Mucosa of rectum (tissue), 2 donors: Measurements from ENCODE around the gene FAM50A.
A peak's percentile ranks its signal among the peaks of the same experiment; 100 is the strongest.

ENCODE experiments used
- H3K27ac ChIP-seq, 2 donors: one replicate each; pipeline ENCODE4 v1.7.0; 2013; ENCODE audit warnings: inconsistent platforms in 2 of 2, low read depth in 2 of 2, low read length in 2 of 2
- H3K27me3 ChIP-seq, 2 donors: one replicate each; pipeline ENCODE4 v1.7.0; 2013; ENCODE audit warnings: low read length in 2 of 2; ENCODE audit not compliant: control insufficient read depth in 2 of 2, insufficient read depth in 2 of 2
- H3K36me3 ChIP-seq, 2 donors: one replicate each; pipeline ENCODE4 v1.7.0; 2013; ENCODE audit warnings: low read length in 2 of 2; ENCODE audit not compliant: control insufficient read depth in 2 of 2, insufficient read depth in 2 of 2
- H3K4me1 ChIP-seq, 2 donors: one replicate each; pipeline ENCODE4 v1.7.0; 2013; ENCODE audit warnings: low read length in 2 of 2, mild to moderate bottlenecking in 1 of 2; ENCODE audit not compliant: control insufficient read depth in 2 of 2, insufficient read depth in 2 of 2
- H3K4me3 ChIP-seq, 2 donors: one replicate each; pipeline ENCODE4 v1.7.0; 2013; ENCODE audit warnings: low read length in 2 of 2
- H3K9ac ChIP-seq, 2 donors: one replicate each; pipeline ENCODE4 v1.7.0; 2013; ENCODE audit warnings: low read length in 2 of 2, low read depth in 1 of 2, mild to moderate bottlenecking in 1 of 2
- H3K9me3 ChIP-seq, 2 donors: one replicate each; pipeline ENCODE4 v1.7.0; 2013; ENCODE audit warnings: low read length in 2 of 2; ENCODE audit not compliant: control insufficient read depth in 2 of 2
- donor health status: healthy.
- donor health status: Normal muscosa, but diverticular disease.

FAM50A gene

GRCh38 chrX:154448484-154448883 is 4.5 kb downstream of the FAM50A start:
- H3K9ac ChIP-seq: no peak overlapping the region
- H3K9me3 ChIP-seq: no peaks in the 10 kb centered on the region
- no peak overlapping the region for H3K4me3 ChIP-seq
- H3K4me1 ChIP-seq: peaks cover 7 to 10% of the 10 kb centered on the region in 2 donors
- H3K27ac ChIP-seq: no peak overlapping the region
- H3K36me3 ChIP-seq: peaks cover 9 to 16% of the 10 kb centered on the region in 2 donors
- H3K27me3 ChIP-seq: no peaks in the 10 kb centered on the region

- H3K9me3 ChIP-seq: no peaks in the 10 kb centered on the region
- no peak overlapping the region for H3K4me3 ChIP-seq
- peaks cover 9 to 16% of the 10 kb centered on the region in 2 donors for H3K36me3 ChIP-seq
- H3K9ac ChIP-seq: no peak overlapping the region
- peaks cover 4 to 8% of the 10 kb centered on the region in 2 donors for H3K4me1 ChIP-seq
- no peaks in the 10 kb centered on the region for H3K27me3 ChIP-seq
- H3K27ac ChIP-seq: no peak overlapping the region
Measured at GRCh38 chrX:154449618-154450017, 5.7 kb downstream of the FAM50A start.

- H3K27me3 ChIP-seq: no peaks in the 10 kb centered on the region
- H3K4me3 ChIP-seq: no peak overlapping the region
- H3K36me3 ChIP-seq: peaks cover 9 to 16% of the 10 kb centered on the region in 2 donors
- H3K9ac ChIP-seq: no peak overlapping the region
- H3K27ac ChIP-seq: no peak overlapping the region
- no peaks in the 10 kb centered on the region for H3K9me3 ChIP-seq
- peaks cover 0 to 2% of the 10 kb centered on the region in 2 donors for H3K4me1 ChIP-seq
Measured at GRCh38 chrX:154450312-154450711, 6.4 kb downstream of the FAM50A start.

- Histone ChIP-seq H3K9me3 (no peaks in the 10 kb centered on the region), H3K4me1 (no peaks in the 10 kb centered on the region), H3K4me3 (no peak overlapping the region), H3K36me3 (peaks cover 5 to 16% of the 10 kb centered on the region in 2 donors), H3K27ac (no peak overlapping the region), H3K27me3 (no peaks in the 10 kb centered on the region), H3K9ac (no peak overlapping the region)
Measured at GRCh38 chrX:154452823-154453222, 8.9 kb downstream of the FAM50A start.

- Histone ChIP-seq H3K36me3 (peaks cover 0 to 6% of the 10 kb centered on the region in 2 donors), H3K27me3 (no peaks in the 10 kb centered on the region), H3K4me3 (peak overlapping the region; percentile 59 to 61), H3K9ac (peak overlapping the region; percentile 43 to 47), H3K9me3 (no peaks in the 10 kb centered on the region), H3K4me1 (peaks cover 5 to 6% of the 10 kb centered on the region in 2 donors), H3K27ac (peak overlapping the region in 1 of 2 donors; percentile 38)
Measured at GRCh38 chrX:154457491-154458115, 13.7 kb downstream of the FAM50A start.

- Histone ChIP-seq H3K9ac (peak within 1 kb of the TSS; percentile 56 to 79), H3K9me3 (no peaks in the 10 kb centered on the region), H3K36me3 (peaks cover 0 to 6% of the 10 kb centered on the region in 2 donors), H3K27ac (peak within 1 kb of the TSS; percentile 38 to 41), H3K4me1 (peaks cover 5 to 6% of the 10 kb centered on the region in 2 donors), H3K27me3 (no peaks in the 10 kb centered on the region), H3K4me3 (peak within 1 kb of the TSS; percentile 59 to 67)
Measured at GRCh38 chrX:154458116-154458953, 14.4 kb downstream of the FAM50A start, which contains the start of gene PLXNA3. PLXNA3 (plus strand) TSS chrX:154458281; CDS start chrX:154460184, 1,903 bp downstream.

- Histone ChIP-seq H3K27ac (peak overlapping the region; percentile 32 to 41), H3K9ac (peak overlapping the region; percentile 56 to 79), H3K36me3 (peaks cover 0 to 6% of the 10 kb centered on the region in 2 donors), H3K4me1 (peaks cover 5 to 6% of the 10 kb centered on the region in 2 donors), H3K4me3 (peak overlapping the region; percentile 54 to 67), H3K9me3 (no peaks in the 10 kb centered on the region), H3K27me3 (no peaks in the 10 kb centered on the region)
Measured at GRCh38 chrX:154458954-154459778, 15.2 kb downstream of the FAM50A start.

GRCh38 chrX:154459832-154460231 is 15.9 kb downstream of the FAM50A start:
- Histone ChIP-seq H3K9ac (peak overlapping the region in 1 of 2 donors; percentile 21), H3K4me1 (peaks cover 5 to 6% of the 10 kb centered on the region in 2 donors), H3K27ac (no peak overlapping the region), H3K36me3 (peaks cover 0 to 11% of the 10 kb centered on the region in 2 donors), H3K4me3 (no peak overlapping the region), H3K27me3 (no peaks in the 10 kb centered on the region), H3K9me3 (no peaks in the 10 kb centered on the region)

GRCh38 chrX:154460326-154460725 is 16.4 kb downstream of the FAM50A start:
- no peaks in the 10 kb centered on the region for H3K9me3 ChIP-seq
- H3K27me3 ChIP-seq: no peaks in the 10 kb centered on the region
- peaks cover 5 to 6% of the 10 kb centered on the region in 2 donors for H3K4me1 ChIP-seq
- no peak overlapping the region for H3K27ac ChIP-seq
- no peak overlapping the region for H3K9ac ChIP-seq
- no peak overlapping the region for H3K4me3 ChIP-seq
- H3K36me3 ChIP-seq: peaks cover 0 to 11% of the 10 kb centered on the region in 2 donors
